Gastrocnemius medialis (tissue), 4 donors: ENCODE measurements around the gene PAPPA2.

Experiments
- POLR2A ChIP-seq, 2 donors: fragments of 450-650 bp; IDR thresholded peaks; one replicate each; pipeline ENCODE4 v1.6.1; 2017; ENCODE audit warnings: antibody characterized with exemption in 2 of 2, mild to moderate bottlenecking in 2 of 2, moderate library complexity in 2 of 2
- TF ChIP-seq, protein P1 (sequence below), 5 experiments: fragments of 450-650 bp in 3 of 5; fragments of 200-600 bp in 2 of 5; sonication (generic) in 2 of 5; IDR thresholded peaks in 4 of 5; conservative IDR thresholded peaks in 1 of 5; 1 replicate in 4 of 5; 2 replicates in 1 of 5; pipeline ENCODE4 v1.5.1; 2016 to 2019; ENCODE audit warnings: antibody characterized with exemption in 5 of 5, mild to moderate bottlenecking in 3 of 5, moderate library complexity in 3 of 5

- TF ChIP-seq, protein P1, sequence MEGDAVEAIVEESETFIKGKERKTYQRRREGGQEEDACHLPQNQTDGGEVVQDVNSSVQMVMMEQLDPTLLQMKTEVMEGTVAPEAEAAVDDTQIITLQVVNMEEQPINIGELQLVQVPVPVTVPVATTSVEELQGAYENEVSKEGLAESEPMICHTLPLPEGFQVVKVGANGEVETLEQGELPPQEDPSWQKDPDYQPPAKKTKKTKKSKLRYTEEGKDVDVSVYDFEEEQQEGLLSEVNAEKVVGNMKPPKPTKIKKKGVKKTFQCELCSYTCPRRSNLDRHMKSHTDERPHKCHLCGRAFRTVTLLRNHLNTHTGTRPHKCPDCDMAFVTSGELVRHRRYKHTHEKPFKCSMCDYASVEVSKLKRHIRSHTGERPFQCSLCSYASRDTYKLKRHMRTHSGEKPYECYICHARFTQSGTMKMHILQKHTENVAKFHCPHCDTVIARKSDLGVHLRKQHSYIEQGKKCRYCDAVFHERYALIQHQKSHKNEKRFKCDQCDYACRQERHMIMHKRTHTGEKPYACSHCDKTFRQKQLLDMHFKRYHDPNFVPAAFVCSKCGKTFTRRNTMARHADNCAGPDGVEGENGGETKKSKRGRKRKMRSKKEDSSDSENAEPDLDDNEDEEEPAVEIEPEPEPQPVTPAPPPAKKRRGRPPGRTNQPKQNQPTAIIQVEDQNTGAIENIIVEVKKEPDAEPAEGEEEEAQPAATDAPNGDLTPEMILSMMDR (IDR thresholded peaks at IDR 0.05 in 4 of 5, conservative IDR thresholded peaks at IDR 0.05 in 1 of 5), result no peak
- no peak for TF ChIP-seq POLR2A (IDR thresholded peaks at IDR 0.05)
Observed at GRCh38 chr1:176579087-176579486, 116.1 kb downstream of the PAPPA2 start.
